GM19023 (cell line): ENCODE results near the gene SEL1L2.

Experiments
- ATAC-seq: cut with Tn5 transposase; IDR thresholded peaks from one replicate; pipeline ENCODE4 v1.9.1; 2021; ENCODE audit warnings: mild to moderate bottlenecking, moderate library complexity; ENCODE audit not compliant: unreplicated experiment

The SEL1L2 gene

DNA sequence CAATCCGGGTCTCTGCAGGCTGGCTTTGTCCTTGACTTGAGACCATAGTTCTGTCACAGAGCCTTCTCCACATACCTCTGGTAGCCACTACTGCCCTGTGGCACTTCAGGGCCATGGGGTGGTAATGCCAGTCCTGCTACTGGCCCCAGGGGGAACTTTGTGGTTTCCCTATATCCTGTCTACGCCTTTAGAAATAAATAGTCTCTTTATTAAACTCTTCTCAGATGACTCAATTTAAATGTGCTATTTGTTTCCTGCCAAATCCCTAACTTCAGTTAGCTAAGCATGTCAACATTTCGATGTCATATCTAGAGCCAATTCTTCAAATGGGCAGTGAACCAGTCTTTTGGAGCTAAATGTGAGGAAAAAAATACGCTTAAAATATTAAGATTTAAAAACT is 60.1 kb downstream of the SEL1L2 start:
- ATAC-seq, result no peak

DNA sequence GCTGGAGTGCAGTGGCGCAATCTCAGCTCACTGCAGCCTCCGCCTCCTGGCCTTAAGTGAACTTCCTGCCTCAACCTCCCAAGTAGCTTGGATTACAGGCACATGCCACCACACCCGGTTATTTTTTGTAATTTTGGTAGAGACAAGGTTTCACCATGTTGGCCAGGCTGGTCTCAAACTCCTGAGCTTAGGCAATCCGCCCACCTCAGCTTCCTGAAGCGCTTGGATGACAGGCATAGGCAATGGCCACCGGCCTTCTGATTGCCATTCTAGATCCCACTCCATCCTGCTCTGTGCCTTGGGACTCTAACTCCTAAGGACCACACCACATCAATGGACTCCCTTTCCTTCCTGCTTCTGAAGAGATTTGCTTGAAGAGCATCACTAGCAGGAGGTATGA is 60.6 kb downstream of the SEL1L2 start:
- no peak for ATAC-seq

DNA sequence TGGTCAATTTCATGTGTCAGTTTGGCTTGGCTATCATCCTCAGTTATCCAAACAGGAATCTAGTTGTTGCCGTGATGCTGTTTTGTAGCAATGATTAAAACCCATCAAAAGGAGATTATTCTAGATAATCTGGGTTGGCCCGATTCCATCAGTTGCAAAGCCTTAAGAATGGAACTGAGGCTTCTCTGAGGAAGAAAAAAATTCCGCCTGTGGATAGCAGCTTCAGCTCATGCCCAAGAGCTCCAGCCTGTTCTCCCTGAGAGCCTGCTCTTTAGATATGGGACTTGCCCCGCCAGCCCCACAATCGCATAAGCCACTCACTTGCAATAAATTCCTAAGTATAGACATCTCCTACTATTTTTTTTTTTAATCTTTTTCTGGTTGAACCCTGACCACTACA is 61.5 kb downstream of the SEL1L2 start:
- no peak for ATAC-seq

DNA sequence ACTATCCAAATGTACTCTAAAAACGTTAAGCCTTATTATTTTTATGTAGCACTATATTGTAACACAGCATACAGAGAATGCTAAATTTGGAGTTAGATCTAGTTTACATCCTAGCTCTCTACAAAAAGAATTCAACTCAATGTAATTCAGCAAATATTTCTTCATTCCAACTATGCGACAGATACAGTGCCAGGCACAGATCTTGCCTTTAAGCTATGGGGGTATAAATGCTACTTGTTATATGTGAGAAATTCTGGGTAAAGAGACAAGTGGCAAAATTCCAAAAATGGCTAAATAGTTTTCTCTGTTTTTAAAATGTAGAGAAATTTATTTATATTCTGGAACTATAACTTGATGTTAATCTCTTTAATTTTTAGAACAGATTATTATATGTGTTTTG is 63.2 kb downstream of the SEL1L2 start:
- ATAC-seq, result no peak

DNA sequence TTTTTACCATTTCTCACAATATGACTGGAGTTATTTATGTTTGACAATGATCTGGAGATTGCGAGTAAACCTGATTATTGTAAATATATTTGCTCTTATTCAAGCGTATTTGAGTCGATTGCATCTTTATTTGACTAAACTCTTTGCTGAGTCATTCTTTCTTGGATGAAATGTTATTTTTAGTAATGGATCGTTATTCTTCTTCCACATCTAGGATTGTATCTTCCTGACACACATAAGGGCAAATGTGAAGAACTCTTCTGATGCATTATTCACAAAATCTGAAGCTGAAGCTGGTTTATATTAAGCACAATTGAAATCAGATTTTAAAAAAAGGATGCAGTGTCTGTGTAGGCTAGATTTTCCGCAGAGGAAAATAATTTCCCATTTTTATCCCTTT is 68.2 kb downstream of the SEL1L2 start:
- no peak for ATAC-seq

DNA sequence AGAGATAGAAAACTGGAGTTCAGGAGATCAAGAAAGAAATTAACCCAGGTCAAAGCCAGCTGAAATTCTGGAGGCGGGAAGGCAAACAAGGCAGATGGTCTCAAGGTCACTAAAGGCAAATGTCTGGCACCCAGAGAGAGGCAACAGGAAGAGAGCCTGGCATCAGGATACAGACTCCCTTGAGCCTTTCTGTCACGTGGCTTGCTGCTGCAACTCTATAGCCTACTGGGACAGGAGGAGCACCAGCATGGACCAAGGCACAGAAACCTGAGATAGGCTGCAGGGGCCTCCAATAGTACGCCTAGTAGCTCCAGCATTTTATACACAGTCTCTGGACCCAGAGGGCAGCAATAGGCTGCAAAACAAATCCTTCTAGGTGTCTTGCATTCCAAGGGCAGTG is 75.1 kb downstream of the SEL1L2 start:
- no peak for ATAC-seq

DNA sequence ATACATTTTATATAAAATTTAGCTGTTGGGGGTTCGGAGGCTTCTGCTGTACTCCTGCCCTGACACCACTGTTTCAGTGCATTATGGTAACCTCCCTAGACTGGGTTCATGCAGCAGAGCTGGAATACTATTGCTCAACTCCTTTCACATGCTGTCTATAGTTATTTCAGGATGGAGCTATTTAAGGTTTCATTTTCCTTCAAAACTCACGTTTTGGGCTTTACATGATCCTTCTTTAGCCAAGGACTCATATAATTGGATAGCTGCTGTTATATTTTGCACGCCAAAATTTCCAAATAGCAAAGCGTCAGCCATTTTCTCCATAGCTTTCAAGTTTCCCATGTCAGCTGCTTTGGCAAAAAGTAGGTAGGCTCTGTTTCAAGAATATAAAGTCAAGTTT is 76.8 kb downstream of the SEL1L2 start:
- ATAC-seq, result no peak

DNA sequence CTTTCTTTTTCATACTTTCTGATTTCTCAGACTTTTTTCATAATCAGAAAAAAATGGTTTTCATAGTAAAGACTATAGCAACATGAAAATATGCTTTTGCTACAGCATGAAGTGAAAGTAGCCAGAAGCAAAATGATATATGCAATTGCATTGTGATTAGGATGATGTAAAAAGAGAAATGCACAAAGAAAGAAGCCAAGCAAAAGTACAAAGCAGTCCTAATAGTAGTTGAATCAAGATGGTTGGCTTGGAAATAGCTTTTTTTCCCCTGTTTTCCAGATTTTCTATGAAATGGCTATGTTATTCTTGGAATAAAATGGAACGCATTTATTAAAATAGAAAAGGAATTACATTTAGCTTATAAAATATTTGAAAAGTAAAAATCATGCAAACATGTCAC is 77.3 kb downstream of the SEL1L2 start:
- no peak for ATAC-seq

DNA sequence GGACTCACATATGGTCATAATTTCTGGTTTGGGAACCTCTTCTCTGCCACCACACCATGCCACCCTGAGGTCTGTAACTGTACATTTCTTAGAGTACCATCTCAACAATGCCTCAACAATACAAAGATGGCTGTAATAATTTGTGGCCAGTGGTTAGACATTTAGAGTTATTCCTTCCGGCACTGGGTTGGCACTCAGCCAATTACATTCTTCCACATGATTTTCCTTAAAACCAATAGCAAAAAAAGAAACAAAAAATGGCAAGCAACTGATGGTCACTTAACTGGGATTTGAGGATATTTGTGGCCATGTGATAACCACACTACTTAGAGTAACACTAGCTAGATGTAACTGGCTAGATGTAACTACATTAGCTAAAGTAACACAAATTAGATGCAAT is 79.9 kb downstream of the SEL1L2 start:
- no peak for ATAC-seq

DNA sequence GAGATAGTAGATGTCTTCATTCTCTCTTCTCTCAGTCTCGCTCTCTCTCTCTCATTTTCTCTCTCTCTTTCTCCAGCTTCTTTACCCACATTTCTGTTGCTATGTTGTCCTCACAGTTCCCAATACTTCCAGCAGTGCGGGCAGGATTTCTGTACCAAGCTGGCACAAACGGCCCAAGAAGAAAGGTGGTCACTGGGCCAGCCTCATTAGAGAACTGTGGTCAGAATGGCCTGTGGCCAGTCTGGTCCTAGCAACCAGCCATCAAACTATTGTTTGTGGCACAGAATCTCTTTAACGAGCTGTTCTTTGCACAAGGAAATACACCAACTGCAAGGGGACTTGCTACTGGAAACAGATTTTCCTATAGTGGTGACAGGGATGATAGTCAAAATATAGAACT is 81.3 kb downstream of the SEL1L2 start:
- ATAC-seq, result no peak

DNA sequence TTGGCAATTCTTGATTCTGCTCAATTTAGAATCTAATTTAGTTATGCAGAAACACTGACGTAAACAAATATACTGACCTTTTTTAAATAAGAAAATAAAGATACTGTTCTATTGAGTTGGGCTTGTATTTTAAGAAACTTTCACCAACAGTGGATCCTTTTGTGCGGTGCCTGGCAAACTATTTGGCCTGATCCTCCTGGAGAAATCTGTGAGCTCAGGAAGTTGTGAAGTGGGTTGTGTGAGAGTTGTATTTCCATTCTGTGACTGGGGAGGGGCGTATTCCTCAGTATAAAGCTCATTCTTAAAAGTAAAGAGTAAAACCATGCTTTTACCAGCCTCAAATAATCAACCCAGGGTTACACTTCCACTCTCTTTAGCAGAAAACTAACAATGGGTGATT is 85.6 kb downstream of the SEL1L2 start:
- ATAC-seq, result no peak

DNA sequence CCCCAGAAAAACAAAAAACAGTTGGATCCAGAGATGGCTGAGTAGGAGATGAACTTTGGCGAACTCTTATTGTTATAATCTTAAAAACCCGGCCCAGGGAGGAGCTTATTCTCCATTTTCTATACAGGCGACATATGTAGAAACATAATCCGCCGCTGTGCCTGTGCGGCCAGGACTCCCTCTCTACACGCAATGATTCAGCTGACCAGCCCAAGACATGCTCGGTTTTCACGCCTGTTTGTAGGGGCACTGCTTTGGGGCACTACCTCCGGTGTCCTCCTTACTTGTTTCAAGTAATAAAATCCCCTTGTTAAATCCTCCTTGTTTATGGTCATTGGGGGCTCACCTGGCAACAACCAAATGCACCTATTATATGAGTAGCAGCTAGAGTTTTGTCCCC is 89.9 kb downstream of the SEL1L2 start:
- ATAC-seq, result no peak

DNA sequence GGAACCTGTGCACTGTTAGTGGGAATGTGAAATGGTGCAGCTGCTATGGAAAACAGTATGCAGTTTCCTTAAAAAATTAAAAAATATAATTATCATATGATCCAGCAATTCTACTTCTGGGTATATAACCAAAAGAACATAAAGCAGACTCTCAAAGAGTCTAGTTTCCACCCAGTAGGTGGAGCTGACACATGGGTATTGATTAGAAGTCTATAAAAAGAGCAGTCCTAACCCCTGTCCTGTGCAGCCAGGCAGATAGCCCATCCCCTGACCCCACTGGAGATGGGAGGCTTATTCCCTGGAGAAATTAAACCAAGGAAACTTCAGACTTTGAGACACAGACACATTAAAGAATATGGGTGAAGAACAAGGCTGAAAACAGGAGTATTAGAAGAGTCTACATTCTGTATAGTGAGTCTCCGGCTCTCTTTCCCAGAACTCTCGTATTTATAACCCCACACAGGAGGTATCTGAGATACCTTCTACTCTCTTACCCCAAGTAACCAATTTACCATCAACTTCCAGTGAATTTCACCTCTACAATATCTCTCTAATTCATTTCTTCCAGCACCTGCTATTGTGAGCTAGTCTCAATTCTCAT is 92.3 kb downstream of the SEL1L2 start:
- no peak for ATAC-seq

DNA sequence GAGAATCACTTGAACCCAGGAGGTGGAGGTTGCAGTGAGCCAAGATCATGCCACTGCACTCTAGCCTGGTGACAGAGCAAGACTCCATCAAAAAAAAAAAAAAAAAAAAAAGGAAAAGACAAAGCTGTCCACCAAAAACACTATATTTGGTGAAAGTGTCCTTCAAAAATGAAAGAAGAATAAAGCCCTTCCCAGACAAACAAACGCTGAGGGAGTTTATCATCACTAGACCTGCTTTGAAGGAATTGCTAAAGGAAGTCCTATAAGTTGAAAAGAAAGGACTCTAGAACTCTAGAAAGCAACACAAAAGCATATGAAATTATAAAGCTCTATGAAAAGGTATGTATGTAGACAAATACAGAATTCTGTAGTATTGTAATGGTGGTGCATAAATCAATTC is 98.8 kb downstream of the SEL1L2 start:
- no peak for ATAC-seq

DNA sequence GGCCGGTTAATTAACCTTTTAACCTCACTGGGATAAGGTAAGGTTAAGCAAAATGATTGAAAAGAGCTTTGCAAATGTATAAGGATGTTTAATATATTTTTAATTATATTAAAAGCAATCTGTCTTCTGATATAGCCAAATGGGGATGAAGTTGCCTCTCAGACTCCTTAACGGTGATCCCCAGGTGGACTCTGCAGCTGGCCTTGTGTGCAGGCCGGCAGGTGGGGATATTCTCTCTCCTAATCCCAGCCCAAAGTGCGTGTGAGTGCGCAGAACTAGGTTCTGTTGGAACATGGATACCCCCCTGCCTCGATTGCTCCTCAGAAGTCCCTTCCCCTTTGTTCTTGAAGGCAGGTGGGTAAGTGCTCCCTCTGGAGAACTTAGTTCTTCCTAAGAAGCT is 105.6 kb downstream of the SEL1L2 start:
- ATAC-seq, result no peak

DNA sequence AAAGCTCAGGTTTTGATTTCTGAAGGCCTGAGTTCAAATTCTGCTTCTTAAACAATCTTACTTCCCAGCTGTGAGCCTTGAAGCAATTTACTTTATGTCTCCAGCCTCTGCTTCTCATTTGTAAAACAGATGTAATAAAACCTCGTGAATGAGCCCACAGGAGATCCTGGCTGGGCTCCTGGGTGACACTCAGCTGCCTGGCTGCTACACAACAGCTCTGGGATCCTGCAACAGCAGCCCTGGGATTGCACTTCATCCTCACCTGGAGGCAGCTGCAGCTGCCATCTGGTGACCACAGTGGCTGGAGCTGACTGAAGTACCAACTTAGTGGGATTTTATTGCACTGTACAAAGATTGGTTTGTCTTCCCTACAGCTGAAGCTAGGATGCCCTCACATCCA is 107.0 kb downstream of the SEL1L2 start:
- no peak for ATAC-seq

DNA sequence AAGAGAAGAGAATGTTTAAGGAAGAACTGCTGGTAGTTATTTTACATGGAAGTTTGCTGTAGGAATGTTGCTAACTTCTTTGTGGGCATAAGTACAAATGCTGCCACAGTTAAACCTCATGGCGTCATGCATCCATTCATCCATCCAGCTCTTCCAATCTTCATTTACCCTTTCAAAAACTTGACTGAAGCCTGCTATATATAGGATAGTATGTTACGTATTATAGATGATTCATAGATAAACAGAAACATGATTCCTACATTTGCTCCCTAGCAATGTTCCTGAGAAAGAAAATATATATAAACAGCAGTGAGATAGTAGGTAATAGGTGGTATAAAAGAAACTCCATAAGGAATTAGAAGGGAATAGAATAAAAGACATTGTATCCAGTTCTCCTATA is 111.8 kb downstream of the SEL1L2 start:
- no peak for ATAC-seq

DNA sequence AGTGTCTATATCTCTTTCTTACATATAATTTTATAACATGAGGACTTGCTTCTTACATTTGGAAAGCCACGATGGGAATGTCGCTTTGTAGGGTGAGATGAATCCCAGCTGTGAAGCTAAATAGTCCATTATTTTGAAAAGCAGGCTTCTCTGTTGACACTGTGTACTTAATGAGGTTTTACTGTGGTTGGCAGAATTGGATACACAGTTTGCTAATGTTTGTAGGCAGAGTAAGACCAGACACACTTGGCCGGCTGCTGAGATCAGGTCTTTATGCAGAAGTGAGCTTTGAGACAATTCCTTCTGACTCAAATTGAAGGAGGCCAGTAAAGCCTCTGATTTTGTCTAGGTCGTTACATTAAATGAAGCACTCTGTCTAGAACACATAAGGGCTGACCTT is 112.6 kb downstream of the SEL1L2 start:
- no peak for ATAC-seq

DNA sequence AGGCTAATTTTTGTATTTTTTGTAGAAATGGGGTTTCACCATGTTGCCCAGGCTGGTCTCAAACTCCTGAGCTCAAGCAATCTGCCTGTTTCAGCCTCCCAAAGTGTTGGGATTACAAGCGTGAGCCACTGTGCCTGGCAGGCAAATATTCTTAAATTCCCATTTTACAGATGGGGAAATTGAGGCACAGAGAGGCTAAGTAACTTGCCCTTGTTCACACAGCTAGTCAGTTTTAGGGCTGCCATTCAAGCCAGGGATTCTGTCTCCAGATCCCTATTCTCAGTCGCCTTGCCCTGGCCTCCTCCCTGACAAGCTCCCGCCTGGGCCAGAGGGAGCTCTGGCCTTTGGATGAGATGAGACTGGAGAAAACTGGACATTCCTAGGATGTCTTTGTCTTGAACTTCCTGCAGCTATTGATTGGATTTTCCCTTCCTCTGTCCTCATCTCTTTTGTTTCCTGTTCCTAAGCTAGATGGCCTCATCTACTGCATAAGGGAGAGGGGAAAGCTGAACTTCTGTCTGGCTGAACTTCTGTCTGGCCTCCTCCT is 115.1 kb downstream of the SEL1L2 start:
- no peak for ATAC-seq

DNA sequence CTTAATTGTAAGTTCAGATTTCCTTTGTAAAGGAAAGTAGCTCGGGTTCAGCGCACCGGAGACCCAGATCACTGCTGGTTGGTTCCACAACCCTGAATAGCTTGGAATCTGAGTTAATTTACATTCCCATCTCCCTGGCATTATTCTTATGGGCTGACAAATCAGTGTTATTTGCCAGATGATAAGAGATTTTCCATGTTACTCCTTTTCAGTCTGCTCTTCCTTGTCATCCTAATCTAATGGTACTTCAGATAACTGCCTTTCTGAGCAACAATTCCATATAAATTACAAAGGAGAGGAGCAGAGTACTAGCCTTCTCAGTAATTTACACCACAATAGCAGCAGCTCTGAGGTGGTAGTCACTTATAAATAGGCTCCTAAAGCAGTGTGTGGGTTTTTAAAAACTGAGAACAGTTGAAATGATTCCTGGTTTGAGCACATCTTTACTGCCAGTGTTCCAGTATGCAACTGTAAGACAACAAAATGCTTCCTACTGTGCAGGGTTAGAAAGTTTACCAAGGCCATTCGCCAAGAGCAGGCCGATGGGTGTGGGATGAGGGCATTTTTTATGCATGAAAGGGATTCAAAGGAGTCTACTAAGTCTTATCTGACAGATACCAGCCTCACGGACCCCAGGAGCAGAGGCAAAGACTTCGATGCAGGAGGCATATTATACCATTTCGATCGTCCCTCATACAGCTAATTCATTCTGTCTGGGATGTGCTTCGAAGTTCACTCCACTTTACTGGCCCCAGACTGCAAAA is 115.8 kb downstream of the SEL1L2 start:
- no peak for ATAC-seq

DNA sequence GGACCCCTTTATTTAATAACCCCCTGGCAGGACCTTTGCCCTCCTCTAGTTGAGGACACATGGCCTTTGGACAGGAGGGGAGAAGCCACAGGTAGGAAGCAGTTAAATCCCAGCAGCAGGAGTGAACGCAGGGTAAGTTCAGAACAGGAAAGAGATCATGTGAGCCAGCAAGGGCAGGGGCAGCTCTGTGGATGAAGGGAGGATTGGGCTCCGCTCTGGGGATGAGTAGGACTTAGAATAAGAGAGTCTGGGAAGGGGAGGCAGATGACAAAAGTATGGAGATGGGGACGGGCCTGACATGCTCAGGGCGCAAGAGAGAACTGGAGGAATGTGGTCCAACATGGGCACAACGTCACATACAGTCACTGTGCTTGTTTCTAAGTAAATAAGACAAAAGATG is 116.6 kb downstream of the SEL1L2 start:
- no peak for ATAC-seq

DNA sequence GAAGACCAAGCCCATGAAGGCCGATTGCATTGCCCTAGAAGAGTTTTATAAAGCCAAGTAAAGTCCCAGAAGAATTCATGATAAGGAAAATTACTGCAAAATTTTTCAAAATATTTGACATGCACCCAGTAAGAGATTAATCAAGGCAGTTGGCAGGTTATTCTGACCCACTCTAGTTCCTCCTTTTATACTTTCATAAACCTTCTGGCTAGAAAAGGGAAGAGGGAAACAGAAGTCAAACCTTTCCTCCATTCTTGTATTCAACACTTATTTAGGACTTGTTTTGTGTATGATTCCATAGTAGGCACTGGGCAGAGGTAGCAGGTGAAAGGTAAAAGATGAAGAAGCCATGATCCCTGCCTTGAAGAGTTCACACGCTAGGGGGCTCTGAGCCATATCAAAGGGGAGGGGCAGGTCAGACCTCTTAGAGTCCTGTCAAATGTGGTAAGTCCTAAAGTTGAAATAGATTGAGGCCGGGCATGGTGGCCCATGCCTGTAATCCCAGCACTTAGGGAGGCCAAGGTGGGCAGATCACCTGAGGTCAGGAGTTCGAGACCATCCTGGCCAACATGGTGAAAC is 120.2 kb downstream of the SEL1L2 start:
- no peak for ATAC-seq
